Endothelial cell of umbilical vein (primary cell): Measurements from ENCODE around the gene CDX2. TPM values are rescaled to one million over a fixed set of nuclear protein-coding genes. Genes with fewer than 3 reads are reported as not detected.

Experiments used
- BruUV-seq: library from RNA; stranded (reverse); fragments of 400-500 nt; replicated peaks from 2 replicates; lab custom pipeline; 2021; lab: Mats Ljungman, UMichigan
- CTCF ChIA-PET: fragments of 300-600, 350-600 bp; sonication (Branson Sonifier 250); formaldehyde crosslinking; loops from one replicate; lab custom pipeline; 2021; ENCODE audit warnings: antibody characterized with exemption, inconsistent platforms; lab: Charles Lee
- POLR2A ChIA-PET: fragments of 300-600, 350-600 bp; sonication (Branson Sonifier 250); formaldehyde crosslinking; loops from one replicate; lab custom pipeline; 2021; ENCODE audit warnings: antibody characterized with exemption, inconsistent platforms; lab: Charles Lee
- DNase-seq: peaks from one replicate; pipeline ENCODE4 v3.0.0-alpha.2; 2011; ENCODE audit warnings: low read depth, low spot score
- FAIRE-seq: peaks from 2 replicates; lab custom pipeline; 2011; peaks lifted over from hg19 to GRCh38; lab: Jason Lieb, UNC
- H2AFZ ChIP-seq: 2 replicates; pipeline ENCODE4 v1.6.0; 2012; ENCODE audit warnings: low read depth, low read length, control low read depth, inconsistent platforms
- H3K27ac ChIP-seq: 2 replicates; pipeline ENCODE4 v1.5.1; 2011; ENCODE audit warnings: low read depth, mild to moderate bottlenecking, control low read depth, low read length, moderate library complexity; ENCODE audit not compliant: insufficient read depth
- H3K27me3 ChIP-seq, 2 experiments: 2 replicates each; pipeline versions ENCODE4 v1.6.0 to v1.6.1; 2011; ENCODE audit warnings: low read length in 2 of 2, mixed read lengths in 1 of 2; ENCODE audit not compliant: control insufficient read depth in 2 of 2, insufficient read depth in 2 of 2
- H3K36me3 ChIP-seq, 2 experiments: 2 replicates in 1 of 2; 3 replicates in 1 of 2; pipeline ENCODE4 v1.5.1; 2011; ENCODE audit warnings: low read length in 2 of 2, mild to moderate bottlenecking in 1 of 2, moderate library complexity in 1 of 2; ENCODE audit not compliant: control insufficient read depth in 2 of 2, insufficient read depth in 2 of 2; ENCODE audit errors: extremely low read depth in 1 of 2
- H3K4me1 ChIP-seq: 3 replicates; pipeline ENCODE4 v1.5.1; 2011; ENCODE audit warnings: mild to moderate bottlenecking, low read length; ENCODE audit not compliant: control insufficient read depth, insufficient read depth; ENCODE audit errors: extremely low read depth
- H3K4me2 ChIP-seq: 2 replicates; pipeline ENCODE4 v1.6.1; 2011; ENCODE audit warnings: low read length, control low read depth, mixed read lengths; ENCODE audit not compliant: insufficient read depth
- H3K4me3 ChIP-seq, 3 experiments: fragments of 200-600 bp in 1 of 3; sonication (generic), shearing (Covaris generic) in 1 of 3; replicated peaks in 1 of 3; 2 replicates each; pipeline ENCODE4 v1.5.1; 2011 to 2016; ENCODE audit warnings: control low read depth in 3 of 3, low read length in 3 of 3, mild to moderate bottlenecking in 2 of 3, inconsistent platforms in 1 of 3, low read depth in 1 of 3, moderate library complexity in 1 of 3; ENCODE audit not compliant: insufficient read depth in 1 of 3
- H3K79me2 ChIP-seq: 2 replicates; pipeline ENCODE4 v1.6.0; 2012; ENCODE audit warnings: low read length, inconsistent platforms; ENCODE audit not compliant: control insufficient read depth, insufficient read depth
- H3K9ac ChIP-seq: replicated peaks from 2 replicates; pipeline ENCODE3; 2011; ENCODE audit warnings: low read length, control low read depth; ENCODE audit not compliant: insufficient read depth; ENCODE audit errors: extremely low read depth
- H3K9me1 ChIP-seq: replicated peaks from 3 replicates; pipeline ENCODE4 v1.6.0; 2011; ENCODE audit warnings: mild to moderate bottlenecking, low read length; ENCODE audit not compliant: control insufficient read depth, insufficient read depth; ENCODE audit errors: extremely low read depth
- H3K9me3 ChIP-seq: replicated peaks from 2 replicates; pipeline ENCODE4 v1.5.1; 2012; ENCODE audit warnings: low read length, inconsistent platforms; ENCODE audit not compliant: control insufficient read depth, insufficient read depth
- H4K20me1 ChIP-seq: replicated peaks from 2 replicates; pipeline ENCODE3; 2011; ENCODE audit warnings: mild to moderate bottlenecking, low read length; ENCODE audit not compliant: control insufficient read depth, insufficient read depth; ENCODE audit errors: extremely low read depth
- CTCF ChIP-seq, 2 donors: IDR thresholded peaks; 1 replicate in 1 of 2; 2 replicates in 1 of 2; pipeline ENCODE4 v1.5.1; 2011; ENCODE audit warnings: low read length in 2 of 2, mild to moderate bottlenecking in 2 of 2, moderate library complexity in 2 of 2, control low read depth in 1 of 2, inconsistent platforms in 1 of 2, low read depth in 1 of 2; ENCODE audit not compliant: insufficient read depth in 1 of 2; ENCODE audit errors: extremely low read depth in 1 of 2
- EZH2 ChIP-seq: IDR thresholded peaks from 2 replicates; pipeline ENCODE4 v1.6.1; 2012; ENCODE audit warnings: borderline replicate concordance, low read depth, mild to moderate bottlenecking, moderate library complexity, low read length, inconsistent platforms; ENCODE audit not compliant: severe bottlenecking
- FOS ChIP-seq: IDR thresholded peaks from 2 replicates; pipeline ENCODE4 v1.6.1; 2011; ENCODE audit warnings: mild to moderate bottlenecking, low read length, moderate library complexity, borderline replicate concordance; ENCODE audit not compliant: insufficient read depth
- GATA2 ChIP-seq: IDR thresholded peaks from 2 replicates; pipeline ENCODE4 v1.7.0; 2011; ENCODE audit warnings: low read depth, mild to moderate bottlenecking, moderate library complexity, mixed read lengths, low read length; ENCODE audit not compliant: insufficient read length, insufficient read depth
- JUN ChIP-seq: IDR thresholded peaks from 2 replicates; pipeline ENCODE4 v1.6.1; 2011; ENCODE audit warnings: borderline replicate concordance, low read depth; ENCODE audit not compliant: insufficient read length, insufficient read depth
- MAX ChIP-seq: IDR thresholded peaks from 2 replicates; pipeline ENCODE4 v1.6.1; 2011; ENCODE audit not compliant: insufficient read depth, insufficient read length
- MYC ChIP-seq: IDR thresholded peaks from one replicate; pipeline ENCODE4 v1.6.1; 2011; ENCODE audit warnings: mild to moderate bottlenecking, low read depth, low read length
- POLR2A ChIP-seq: IDR thresholded peaks from 2 replicates; pipeline ENCODE4 v1.6.1; 2012; ENCODE audit warnings: low read depth, mild to moderate bottlenecking, control low read depth, low read length
- POLR2AphosphoS5 ChIP-seq: IDR thresholded peaks from 2 replicates; pipeline ENCODE4 v1.6.1; 2012; ENCODE audit warnings: low read depth, mild to moderate bottlenecking, control low read depth, low read length, moderate library complexity; ENCODE audit not compliant: insufficient read depth
- dilution Hi-C: fragments of 300-500 bp; cut with MboI; formaldehyde crosslinking; loops from one replicate; pipeline ENCODE4 v1.15.0; 2019; ENCODE audit warnings: low sequenced_read_pairs; ENCODE audit not compliant: extremely low pct_ligation_motif_present
- intact Hi-C: fragments of 100-400 bp; cut with micrococcal nuclease; formaldehyde crosslinking; loops from one replicate; pipeline ENCODE4 v1.10.0; 2022
- polyA plus RNA-seq, 4 experiments: library from polyadenylated mRNA; depleted of rRNA in 3 of 4; stranded (reverse) in 3 of 4; unstranded in 1 of 4; fragments of >200 nt; gene quantifications; 2 replicates each; pipeline versions ENCODE4 v1.2.1 to v1.2.3, GENCODE V29; 2011 to 2012; ENCODE audit warnings: missing spikeins in 1 of 4
- total RNA-seq: library from RNA; stranded (reverse); gene quantifications from 2 replicates; pipeline ENCODE4 v1.2.3, GENCODE V29; 2021

The CDX2 gene
- total and polyA plus RNA-seq, 2 donors (not counting 3 experiments of a cell fraction or from before 2014, with no cell fraction given) = not detected

GRCh38 chr13:27952876-27953675 is 16.0 kb downstream of the CDX2 start:
- Histone ChIP-seq H3K4me3 (no peak overlapping the region), H3K4me1 (peaks cover 15% of the 10 kb centered on the region), H3K79me2 (no peaks in the 10 kb centered on the region), H3K27me3 (peaks cover 32 to 59% of the 10 kb centered on the region in 2 experiments), H4K20me1 (no peaks in the 10 kb centered on the region), H3K36me3 (no peaks in the 10 kb centered on the region), H3K9me1 (no peaks in the 10 kb centered on the region), H3K4me2 (peak overlapping the region; percentile 84), H3K27ac (no peak overlapping the region), H2AFZ (peak overlapping the region; percentile 78), H3K9ac (peak overlapping the region; percentile 9), H3K9me3 (no peaks in the 10 kb centered on the region)
- ChIA-PET CTCF (interaction anchor here (0.6 to 5.2 kb wide), 50 partner anchors 7 to 1006 kb away, joined by 3 to 135 read pairs (median 6); partner anchors contain the start of genes PDX1 and POLR1D), POLR2A (no interaction called here)
- dilution Hi-C loops = no loop called here
- FAIRE-seq (no peak), DNase-seq (no peak)
- no TSS peak for BruUV-seq
- TF ChIP-seq FOS = no peak
- no peak for TF ChIP-seq CTCF (IDR thresholded peaks at IDR 0.05; ENCODE audit: extremely low read depth in 1 of 2, insufficient read depth in 1 of 2, low read depth in 1 of 2, low read length in 2 of 2)
- no peak for TF ChIP-seq GATA2
- no peak for TF ChIP-seq POLR2A
- no peak for TF ChIP-seq POLR2AphosphoS5
- no peak for TF ChIP-seq MAX
- TF ChIP-seq JUN = no peak
- TF ChIP-seq MYC = no peak
- TF ChIP-seq EZH2 = no peak
- intact Hi-C loops = loop anchor here (1.0 to 10.0 kb wide), 5 partner anchors 84 to 588 kb away; no protein-coding TSS in a partner anchor
